ENCODE measurements around the gene XCL1. TPM values are rescaled to one million over a fixed set of nuclear protein-coding genes. Genes with fewer than 3 reads are reported as not detected.

XCL1 gene
- polyA plus RNA-seq, 3 donors: 0.07 TPM; not detected in 2

GRCh38 chr1:168606096-168606495 is 29.7 kb downstream of the XCL1 start:
- Histone ChIP-seq H3K79me2 (ENCODE audit: insufficient read depth, low read length) (no peaks in the 10 kb centered on the region), H4K20me1 (ENCODE audit: insufficient read depth, low read length) (no peaks in the 10 kb centered on the region), H2AFZ (ENCODE audit: insufficient read depth, low read depth, low read length, poor library complexity, severe bottlenecking) (no peak overlapping the region), H3K27ac (ENCODE audit: low read depth in 1 of 2, low read length in 2 of 2) (no peak overlapping the region), H3K9me3 (replicated peaks in 1 of 2; ENCODE audit: control insufficient read depth in 1 of 2, insufficient read depth in 1 of 2, low read length in 2 of 2) (no peaks in the 10 kb centered on the region), H3K4me1 (ENCODE audit: control insufficient read depth in 1 of 2, insufficient read depth in 2 of 2, low read length in 2 of 2) (no peaks in the 10 kb centered on the region), H3K4me3 (replicated peaks in 1 of 3; ENCODE audit: low read depth in 2 of 3, low read length in 3 of 3) (no peak overlapping the region), H3K27me3 (ENCODE audit: control insufficient read depth in 2 of 2, insufficient read depth in 2 of 2, low read length in 2 of 2) (no peaks in the 10 kb centered on the region), H3K36me3 (replicated peaks in 1 of 2; ENCODE audit: control insufficient read depth in 1 of 2, insufficient read depth in 2 of 2, low read length in 2 of 2) (no peaks in the 10 kb centered on the region), H3K9ac (ENCODE audit: insufficient read depth, low read length, poor library complexity, severe bottlenecking) (no peak overlapping the region), H3K4me2 (replicated peaks; ENCODE audit: extremely low read depth, low read length, poor library complexity, severe bottlenecking) (no peak overlapping the region)
- no peak overlapping the region for H3K4me3 Mint-ChIP-seq
- H3K36me3 Mint-ChIP-seq: no peaks in the 10 kb centered on the region
- H3K27ac Mint-ChIP-seq: no peak overlapping the region
- H3K9me3 Mint-ChIP-seq: peaks cover 0 to 2% (median 0%) of the 10 kb centered on the region in 7 donors
- no peaks in the 10 kb centered on the region for H3K4me1 Mint-ChIP-seq
- TF ChIP-seq CTCF (IDR thresholded peaks at IDR 0.05): no peak
- DNase-seq: no peak
- intact Hi-C loops (cut with micrococcal nuclease): no loop called here
- H3K27me3 Mint-ChIP-seq (ENCODE audit: low read depth in 3 of 3): peaks cover 0 to 2% (median 0%) of the 10 kb centered on the region in 3 donors

- Mint-ChIP-seq H3K4me3 (no peak overlapping the region), H3K9me3 (peaks cover 0 to 2% (median 0%) of the 10 kb centered on the region in 7 donors), H3K27me3 (ENCODE audit: low read depth in 3 of 3) (no peaks in the 10 kb centered on the region), H3K27ac (no peak overlapping the region), H3K4me1 (no peaks in the 10 kb centered on the region), H3K36me3 (no peaks in the 10 kb centered on the region)
- H3K36me3 ChIP-seq (replicated peaks in 1 of 2; ENCODE audit: control insufficient read depth in 1 of 2, insufficient read depth in 2 of 2, low read length in 2 of 2): no peaks in the 10 kb centered on the region
- no peak overlapping the region for H2AFZ ChIP-seq (ENCODE audit: insufficient read depth, low read depth, low read length, poor library complexity, severe bottlenecking)
- H3K4me2 ChIP-seq (replicated peaks; ENCODE audit: extremely low read depth, low read length, poor library complexity, severe bottlenecking): no peak overlapping the region
- no peak overlapping the region for H3K27ac ChIP-seq (ENCODE audit: low read depth in 1 of 2, low read length in 2 of 2)
- no peak for TF ChIP-seq CTCF (IDR thresholded peaks at IDR 0.05)
- no CpG with 5 or more reads among the region's 3 CpGs for WGBS (ENCODE audit: insufficient coverage)
- H3K9ac ChIP-seq (ENCODE audit: insufficient read depth, low read length, poor library complexity, severe bottlenecking): no peak overlapping the region
- no peak for DNase-seq
- no peaks in the 10 kb centered on the region for H3K4me1 ChIP-seq (ENCODE audit: control insufficient read depth in 1 of 2, insufficient read depth in 2 of 2, low read length in 2 of 2)
- no peaks in the 10 kb centered on the region for H3K79me2 ChIP-seq (ENCODE audit: insufficient read depth, low read length)
- no peak overlapping the region for H3K4me3 ChIP-seq (replicated peaks in 1 of 3; ENCODE audit: low read depth in 2 of 3, low read length in 3 of 3)
- no peaks in the 10 kb centered on the region for H3K27me3 ChIP-seq (ENCODE audit: control insufficient read depth in 2 of 2, insufficient read depth in 2 of 2, low read length in 2 of 2)
- intact Hi-C loops (cut with micrococcal nuclease): no loop called here
- H4K20me1 ChIP-seq (ENCODE audit: insufficient read depth, low read length): no peaks in the 10 kb centered on the region
- no peaks in the 10 kb centered on the region for H3K9me3 ChIP-seq (replicated peaks in 1 of 2; ENCODE audit: control insufficient read depth in 1 of 2, insufficient read depth in 1 of 2, low read length in 2 of 2)
Measured at GRCh38 chr1:168607872-168608428, 31.5 kb downstream of the XCL1 start.
